Jurkat, Clone E6-1 (cell line): ENCODE data around the gene SOX13.

Experiments
- DNase-seq: peaks from one replicate; pipeline ENCODE4 v3.0.0-alpha.2; 2011; ENCODE audit warnings: low read depth, low spot score
- H3K4me3 ChIP-seq: 2 replicates; pipeline ENCODE4 v1.5.1; 2011; ENCODE audit warnings: mild to moderate bottlenecking, low read length, control low read depth, moderate library complexity

The SOX13 gene

DNA sequence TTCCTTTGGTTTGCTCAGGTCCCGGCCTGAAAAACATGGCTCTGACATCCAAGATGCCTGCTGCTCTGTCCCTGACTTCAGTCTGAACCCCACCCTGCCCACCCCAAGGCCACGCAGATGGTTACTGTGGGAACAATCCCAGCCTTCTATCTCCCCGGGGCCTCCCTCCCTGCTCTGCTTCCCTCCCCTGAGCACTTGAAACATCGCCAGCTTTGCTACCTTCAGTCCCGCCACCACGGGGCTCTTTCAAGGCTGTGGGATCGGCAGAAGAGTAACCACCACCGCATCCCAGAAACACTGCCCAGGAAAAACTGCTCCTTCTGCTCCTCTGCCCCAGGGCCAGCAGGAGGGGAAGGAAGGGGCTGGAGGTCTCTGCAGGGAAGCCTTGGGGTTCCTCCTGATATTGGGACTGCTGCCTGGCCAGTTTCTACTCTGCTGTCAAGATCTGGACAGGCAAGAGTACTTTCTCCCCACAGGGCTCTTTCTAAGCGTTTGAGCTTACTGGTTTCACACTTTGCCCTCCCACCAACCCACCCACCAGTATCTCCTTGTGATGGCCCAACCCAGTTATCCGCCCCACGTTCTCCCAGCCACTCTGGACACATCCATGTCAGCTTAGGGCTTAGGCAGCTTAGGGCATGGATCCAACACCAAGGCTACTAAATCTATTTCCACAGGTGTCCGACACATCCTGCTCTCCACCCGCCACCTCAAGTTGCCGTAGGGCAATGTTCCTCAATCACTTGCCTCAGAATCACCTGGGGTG lies 70.5 kb downstream of the SOX13 start:
- H3K4me3 ChIP-seq: no peak overlapping the region
- no peak for DNase-seq

DNA sequence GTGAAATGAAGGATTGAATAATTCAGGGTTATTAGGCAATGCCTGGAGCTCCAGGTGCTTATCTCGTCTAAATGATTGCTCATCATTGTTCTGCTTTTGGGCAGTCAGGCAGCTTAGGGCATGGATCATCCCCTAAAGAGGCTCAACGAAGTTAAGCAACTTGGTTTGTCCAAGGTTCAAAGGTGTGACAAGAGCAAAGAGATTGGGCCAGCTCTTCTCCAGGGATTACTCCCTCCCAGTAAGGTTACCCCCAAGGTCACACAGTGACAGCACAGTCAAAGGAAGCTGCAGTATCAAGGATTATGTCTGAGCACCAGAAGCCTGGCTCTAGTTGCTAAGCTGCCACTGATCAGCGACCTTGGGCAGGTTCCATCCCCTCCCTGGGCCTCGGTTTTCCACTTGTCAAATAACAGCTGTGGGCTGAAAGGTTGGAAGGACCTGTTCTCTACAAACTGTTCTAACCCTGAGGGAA lies 72.2 kb downstream of the SOX13 start:
- DNase-seq: no peak
- no peak overlapping the region for H3K4me3 ChIP-seq

DNA sequence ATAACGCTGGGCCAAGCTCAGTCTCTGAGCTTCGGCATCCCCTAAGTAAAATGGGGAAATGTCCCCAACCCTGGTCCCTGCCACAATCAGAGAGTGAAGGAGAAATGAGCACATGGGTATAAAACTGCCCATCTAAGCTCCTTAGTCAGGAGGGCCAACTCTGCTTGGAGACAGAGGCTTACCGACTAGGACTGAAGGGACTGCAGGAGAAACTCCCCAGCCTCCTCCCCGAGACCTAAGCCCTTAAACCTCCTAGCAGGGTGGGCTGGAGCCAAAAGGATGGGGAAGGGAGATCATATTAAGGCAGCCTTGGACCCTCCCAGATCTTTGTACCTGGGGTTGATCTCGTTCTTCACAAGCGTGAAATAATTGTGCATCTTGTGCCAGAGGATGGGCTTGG lies 73.4 kb downstream of the SOX13 start:
- H3K4me3 ChIP-seq: no peak overlapping the region
- no peak for DNase-seq

DNA sequence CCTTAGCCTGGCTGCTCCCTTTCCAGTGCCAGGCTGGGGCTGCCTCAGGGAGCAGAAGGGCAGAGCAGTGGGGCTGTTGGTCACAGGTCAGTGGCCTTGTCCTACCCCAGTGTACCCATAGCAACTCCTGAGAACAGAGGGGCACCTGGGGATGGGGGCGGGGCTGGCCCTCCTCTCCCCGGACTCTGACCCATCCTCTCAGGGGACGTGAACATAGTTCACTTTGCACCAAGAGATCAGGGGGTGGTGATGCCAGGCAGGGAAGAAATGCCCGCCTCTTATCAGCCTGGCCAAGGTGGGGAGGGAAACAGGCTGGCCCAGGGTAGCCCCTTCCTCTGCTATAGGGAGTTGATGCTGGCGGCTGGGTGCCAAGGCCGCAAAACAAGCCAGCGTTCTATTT lies 74.0 kb downstream of the SOX13 start:
- no peak overlapping the region for H3K4me3 ChIP-seq
- DNase-seq: no peak

GRCh38 chr1:204147406-204148383 lies 74.8 kb downstream of the SOX13 start:
- H3K4me3 ChIP-seq: no peak overlapping the region
- DNase-seq: no peak

DNA sequence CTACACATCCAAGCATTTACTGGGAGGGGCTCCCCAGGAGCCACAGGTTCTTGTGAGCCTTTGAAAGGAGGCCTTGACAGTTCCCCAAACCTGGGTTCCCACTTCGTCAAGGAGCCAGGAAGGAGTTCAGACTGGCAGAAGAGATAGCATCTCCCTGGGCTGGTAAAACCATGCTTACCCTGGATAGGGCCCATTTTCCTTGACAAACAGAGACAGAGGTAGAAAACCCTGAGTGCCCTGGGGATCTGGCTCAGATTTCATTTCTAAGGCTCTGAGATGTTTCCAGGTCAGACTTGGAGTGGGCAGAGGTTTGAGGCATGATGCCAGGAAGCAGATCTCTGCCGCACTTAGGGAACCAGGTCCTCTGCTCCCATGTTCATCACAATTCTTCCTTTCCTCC lies 76.2 kb downstream of the SOX13 start:
- no peak for DNase-seq
- no peak overlapping the region for H3K4me3 ChIP-seq

DNA sequence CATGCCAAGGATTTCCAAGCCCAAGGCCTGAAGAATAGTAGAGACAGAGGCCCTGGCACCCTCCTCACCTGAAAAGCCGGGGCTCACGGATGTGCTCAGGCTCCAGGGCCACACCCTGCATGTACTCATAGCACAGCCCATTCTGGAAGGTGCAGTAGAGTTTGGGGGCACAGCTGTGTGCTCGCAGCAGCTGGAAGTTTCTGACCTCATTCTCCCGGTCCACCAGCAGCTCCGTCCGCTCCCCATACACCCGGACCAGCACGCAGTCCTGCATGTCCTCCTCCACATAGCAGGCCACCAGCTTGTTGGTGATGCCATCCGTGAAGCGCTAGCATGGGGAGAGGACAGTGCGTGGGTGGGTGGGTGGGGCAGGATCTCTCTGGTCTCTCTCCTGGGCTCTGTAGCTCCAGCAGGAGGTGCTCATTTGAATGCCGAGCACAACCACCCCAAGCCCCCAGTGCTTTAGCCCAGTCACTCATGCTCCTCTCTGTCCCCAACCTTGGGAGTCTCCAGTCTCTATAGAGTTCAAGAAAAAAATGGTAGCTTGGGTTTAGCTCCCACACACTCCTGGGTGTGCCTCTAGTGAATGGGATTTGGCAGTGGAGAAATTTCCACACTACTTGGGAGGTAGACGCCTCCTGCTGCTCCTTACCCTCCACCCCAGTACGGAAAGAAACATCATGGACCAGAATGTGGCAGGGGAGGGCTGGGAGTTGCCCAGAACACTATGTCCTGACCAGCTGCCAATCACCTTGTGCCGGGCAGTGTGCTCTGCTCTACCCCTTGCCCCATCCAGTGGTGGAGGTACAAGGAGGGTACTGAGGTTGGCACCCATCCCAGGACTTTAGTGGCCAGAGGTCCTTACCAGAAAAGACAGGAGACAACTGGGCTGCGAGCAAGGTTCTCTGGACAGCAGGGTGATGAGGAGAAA lies 77.0 kb downstream of the SOX13 start:
- no peak for DNase-seq
- no peak overlapping the region for H3K4me3 ChIP-seq

DNA sequence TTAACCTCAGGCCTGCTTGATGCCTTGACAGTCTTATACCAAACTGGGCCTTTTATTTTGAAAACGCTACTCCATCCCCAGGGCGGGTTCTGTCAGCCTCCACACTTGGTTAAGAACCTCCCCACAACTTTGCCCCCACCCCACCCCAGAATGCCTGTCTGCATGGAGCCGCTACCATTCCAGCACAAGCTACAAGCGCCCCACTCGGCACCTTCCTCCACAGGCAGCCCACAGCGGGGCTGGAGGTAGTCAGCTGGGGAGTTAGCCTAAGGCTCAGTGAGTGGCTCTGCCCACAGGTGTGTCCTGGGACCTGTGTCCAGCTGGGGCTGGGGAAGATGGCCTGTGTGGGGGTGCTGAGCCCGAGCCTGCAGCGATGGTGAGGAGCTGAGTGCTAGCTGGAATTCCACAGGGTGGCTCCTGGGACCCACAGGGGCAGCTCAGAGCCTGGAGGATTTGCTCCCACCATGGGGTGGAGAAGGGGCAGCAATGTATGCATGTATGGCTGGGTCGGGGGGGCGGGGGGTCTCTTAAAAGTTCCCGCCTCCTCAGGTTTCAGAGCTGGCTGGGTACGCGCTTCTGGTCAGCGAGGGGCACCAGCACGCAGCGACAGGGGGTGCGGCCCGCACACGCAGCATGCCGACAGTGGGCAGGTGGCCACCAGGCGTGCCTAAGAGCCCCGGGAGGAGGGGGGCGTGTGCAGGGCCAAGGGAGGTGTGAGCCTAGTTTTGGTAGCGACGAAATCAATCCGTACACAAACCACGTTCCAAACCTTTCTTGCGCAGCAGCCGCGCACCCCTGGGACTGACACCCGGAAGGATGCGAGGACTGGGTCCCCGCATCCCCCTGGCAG lies 78.0 kb downstream of the SOX13 start:
- no peak for DNase-seq
- H3K4me3 ChIP-seq: peak overlapping the region; percentile 55

GRCh38 chr1:204151552-204152309 lies 78.8 kb downstream of the SOX13 start, which contains the start of gene ETNK2:
TSS of gene ETNK2 (minus strand) at chr1:204152044. CDS start at chr1:204151852, 192 bp downstream.
- H3K4me3 ChIP-seq: peak within 1 kb of the TSS; percentile 55
- DNase-seq: peak; percentile 35

DNA sequence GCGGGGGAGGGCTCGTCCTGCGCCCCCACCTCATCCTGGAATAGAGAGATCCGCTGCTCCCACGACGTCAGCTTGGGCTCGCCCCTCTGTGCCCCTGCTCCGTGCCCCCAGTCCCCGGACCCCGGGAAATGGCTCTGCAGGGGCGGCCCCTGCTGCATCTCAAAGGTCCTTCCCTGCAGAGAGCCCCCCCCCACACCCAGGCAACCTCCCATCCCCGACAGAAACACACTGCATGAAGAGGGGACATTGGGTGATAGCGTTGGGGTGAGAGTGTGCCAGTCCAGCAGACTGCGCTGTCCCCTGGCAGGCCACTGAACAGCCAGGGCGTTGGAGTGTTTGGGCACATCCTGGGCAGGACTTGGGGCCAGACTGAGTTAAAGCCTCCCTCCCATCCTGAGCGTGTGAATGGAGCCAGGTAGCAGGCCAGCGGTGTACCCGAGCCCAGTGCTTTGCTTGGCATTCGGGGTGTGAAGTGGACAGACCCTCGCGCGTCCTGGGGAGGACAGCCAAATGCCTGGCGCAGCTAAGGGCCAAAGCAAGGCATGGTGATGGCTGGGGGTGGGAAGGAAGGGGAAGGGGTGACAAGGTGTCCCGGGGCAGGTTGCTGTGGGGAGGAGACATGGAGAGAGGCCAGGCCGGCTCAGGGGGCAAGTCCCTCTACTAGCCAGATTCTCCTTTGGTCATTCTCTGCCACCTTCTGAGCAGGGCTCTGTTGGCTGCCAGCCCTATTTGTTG lies 79.6 kb downstream of the SOX13 start:
- peak overlapping the region; percentile 51 for H3K4me3 ChIP-seq
- no peak for DNase-seq

DNA sequence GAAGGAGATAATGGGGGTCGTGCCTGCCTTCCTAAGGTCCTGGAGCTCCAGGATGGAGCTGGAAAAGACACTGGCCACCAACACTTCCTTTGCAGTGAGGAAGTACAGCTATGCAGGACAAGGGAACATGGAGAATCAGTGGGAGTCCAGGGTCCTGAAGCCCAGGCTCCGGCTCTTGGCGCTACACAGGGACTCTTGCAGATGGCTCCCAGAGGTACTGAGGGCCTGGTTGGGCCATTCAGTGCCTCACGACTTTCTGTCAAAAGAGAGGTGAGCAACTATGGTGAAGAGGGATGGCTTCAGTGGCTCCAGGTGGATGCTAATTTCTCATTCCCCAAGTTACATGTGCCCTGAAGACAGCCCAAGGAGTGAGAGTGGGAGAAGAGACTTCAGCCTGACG lies 80.8 kb downstream of the SOX13 start:
- H3K4me3 ChIP-seq: no peak overlapping the region
- DNase-seq: no peak

DNA sequence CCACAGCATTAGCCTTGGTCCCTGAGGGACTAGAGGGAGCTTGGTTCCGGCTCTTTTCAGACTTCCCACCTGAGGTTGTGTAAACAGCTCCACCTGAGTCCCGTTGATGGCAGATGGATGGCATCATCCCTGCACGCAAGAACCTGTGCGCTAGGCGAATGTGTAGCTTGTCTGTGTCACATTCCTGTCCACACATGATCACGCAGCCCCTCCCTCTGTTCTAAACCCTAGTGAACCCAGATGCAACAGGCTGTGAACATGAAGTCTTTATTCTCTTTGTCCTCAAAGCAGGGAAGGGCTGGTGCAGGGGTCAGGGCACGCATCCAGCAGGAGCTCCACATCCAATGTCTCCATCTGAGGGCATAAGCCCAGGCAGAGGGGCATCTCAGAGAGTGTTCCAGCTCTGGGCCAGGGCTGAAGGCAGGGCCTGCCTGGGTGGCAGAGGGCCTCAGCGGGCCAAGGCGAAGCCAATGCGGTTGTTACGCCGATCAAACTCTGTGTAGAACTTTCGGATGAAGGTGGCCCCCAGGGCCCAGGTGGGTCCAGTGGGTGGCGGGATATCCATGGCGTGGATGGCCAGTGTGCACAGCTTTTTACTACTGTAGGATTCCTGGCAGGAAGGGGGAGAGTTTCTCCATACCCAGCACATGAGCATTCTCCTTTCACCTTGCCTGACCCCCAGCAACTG lies 81.8 kb downstream of the SOX13 start:
- no peak overlapping the region for H3K4me3 ChIP-seq
- no peak for DNase-seq

DNA sequence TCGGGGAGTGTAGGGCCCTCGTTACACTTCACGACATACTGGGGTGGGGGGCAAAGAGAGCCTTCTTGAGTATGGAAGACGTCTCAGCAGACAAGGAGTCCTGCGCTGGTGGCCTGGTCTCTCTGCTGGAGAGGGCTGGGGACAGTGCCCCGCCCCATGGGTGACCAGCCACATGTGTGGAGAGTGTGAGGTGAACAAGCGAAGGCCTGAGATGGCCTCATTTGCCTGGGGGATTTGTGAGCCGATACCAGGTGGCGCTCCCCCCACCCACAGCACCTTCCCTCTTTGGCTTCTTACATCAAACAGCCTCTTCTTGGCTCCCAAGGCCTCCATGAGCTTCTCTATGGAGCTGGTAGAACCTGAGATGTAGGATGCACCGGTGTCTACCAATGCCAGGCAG lies 83.0 kb downstream of the SOX13 start:
- DNase-seq: no peak

GRCh38 chr1:204157962-204158361 lies 85.0 kb downstream of the SOX13 start:
- DNase-seq: no peak
- no peak overlapping the region for H3K4me3 ChIP-seq

More for the DNA sequence above, 83.0 kb downstream of the SOX13 start:
- no peak overlapping the region for H3K4me3 ChIP-seq

- DNase-seq: no peak
- H3K4me3 ChIP-seq: no peak overlapping the region
Observed at GRCh38 chr1:204161609-204162493, 88.9 kb downstream of the SOX13 start.
